ENCODE results near the gene TMEM100.

The TMEM100 gene

GRCh38 chr17:55693254-55694216 is 29.1 kb downstream of the TMEM100 start:
- no peak for TF ChIP-seq CTCF (conservative IDR thresholded peaks at IDR 0.05)
- no peak overlapping the region for H3K27ac ChIP-seq

GRCh38 chr17:55692276-55692675 is 30.4 kb downstream of the TMEM100 start:
- TF ChIP-seq CTCF (conservative IDR thresholded peaks at IDR 0.05): no peak
- no peak overlapping the region for H3K27ac ChIP-seq

GRCh38 chr17:55691666-55692065 is 31.0 kb downstream of the TMEM100 start:
- H3K27ac ChIP-seq: no peak overlapping the region
- TF ChIP-seq CTCF (conservative IDR thresholded peaks at IDR 0.05): no peak

GRCh38 chr17:55690105-55690508 is 32.6 kb downstream of the TMEM100 start:
- no peak for TF ChIP-seq CTCF (conservative IDR thresholded peaks at IDR 0.05)
- no peak overlapping the region for H3K27ac ChIP-seq

- TF ChIP-seq CTCF (conservative IDR thresholded peaks at IDR 0.05): no peak
- H3K27ac ChIP-seq: no peak overlapping the region
Observed at GRCh38 chr17:55689672-55690071, 33.0 kb downstream of the TMEM100 start.

- no peak overlapping the region for H3K27ac ChIP-seq
- no peak for TF ChIP-seq CTCF (conservative IDR thresholded peaks at IDR 0.05)
Observed at GRCh38 chr17:55688057-55688456, 34.6 kb downstream of the TMEM100 start.

GRCh38 chr17:55687037-55687436 is 35.6 kb downstream of the TMEM100 start:
- no peak overlapping the region for H3K27ac ChIP-seq
- no peak for TF ChIP-seq CTCF (conservative IDR thresholded peaks at IDR 0.05)
